RPMI7951 (cell line): ENCODE results near the gene TRIM37. TPM values are rescaled to one million over a fixed set of nuclear protein-coding genes. Genes with fewer than 3 reads are reported as not detected.
A peak's percentile ranks its signal among the peaks of the same experiment; 100 is the strongest.
"Not testable (repeated sequence)": the region's sequence is repeated elsewhere in the genome, so short reads cannot be mapped to it uniquely, and the experiment has no call there.

Source experiments
- DNase-seq: peaks from one replicate; pipeline ENCODE4 v3.0.0-alpha.2; 2012; ENCODE audit warnings: low read depth
- total RNA-seq: library from RNA; depleted of rRNA; stranded (reverse); fragments of >200 nt; shearing (Covaris generic); gene quantifications from 2 replicates; pipeline ENCODE4 v1.2.3, GENCODE V29; 2014; rRNA removed

TRIM37 gene
- total RNA-seq = 20.8 and 22.9 TPM in 2 replicates

- peak; percentile 95 for DNase-seq
These were observed at the start of gene TRIM37 for GRCh38 chr17:59106463-59107305. TRIM37 (minus strand) TSS chr17:59106880; CDS start chr17:59106461, 419 bp downstream.

GRCh38 chr17:59155439-59156177 lies 48.9 kb upstream of the TRIM37 start, which contains the start of gene PRR11:
PRR11 (plus strand) TSS chr17:59155746; CDS start chr17:59169753, 14,007 bp downstream.
- DNase-seq = peak; percentile 100

GRCh38 chr17:59154721-59155438 lies 48.2 kb upstream of the TRIM37 start, which contains the start of gene SKA2:
SKA2 (minus strand) TSS chr17:59155186; CDS start chr17:59155163, 23 bp downstream.
- no peak for DNase-seq

GRCh38 chr17:59154292-59154720 lies 47.6 kb upstream of the TRIM37 start:
- DNase-seq = peak; percentile 60

GRCh38 chr17:59152925-59153324 lies 46.2 kb upstream of the TRIM37 start:
- no peak for DNase-seq

GRCh38 chr17:59151591-59151990 lies 44.9 kb upstream of the TRIM37 start:
- DNase-seq = no peak

GRCh38 chr17:59151006-59151405 lies 44.3 kb upstream of the TRIM37 start:
- no peak for DNase-seq

- no peak for DNase-seq
These were observed 43.3 kb upstream of the TRIM37 start for GRCh38 chr17:59149841-59150511.

- DNase-seq = peak; percentile 21
These were observed 42.4 kb upstream of the TRIM37 start for GRCh38 chr17:59149051-59149450.

- no peak for DNase-seq
These were observed 39.0 kb upstream of the TRIM37 start for GRCh38 chr17:59145571-59146096.

GRCh38 chr17:59141860-59142259 lies 35.2 kb upstream of the TRIM37 start:
- DNase-seq = no peak

GRCh38 chr17:59139939-59140338 lies 33.3 kb upstream of the TRIM37 start:
- DNase-seq = no peak

GRCh38 chr17:59138339-59138738 lies 31.7 kb upstream of the TRIM37 start:
- DNase-seq = not testable (repeated sequence)

- DNase-seq = no peak
These were observed 24.5 kb upstream of the TRIM37 start for GRCh38 chr17:59131131-59131530.

GRCh38 chr17:59129814-59130213 lies 23.1 kb upstream of the TRIM37 start:
- no peak for DNase-seq

GRCh38 chr17:59126809-59127417 lies 20.2 kb upstream of the TRIM37 start:
- no peak for DNase-seq

GRCh38 chr17:59124665-59125064 lies 18.0 kb upstream of the TRIM37 start:
- no peak for DNase-seq

GRCh38 chr17:59121901-59122480 lies 15.3 kb upstream of the TRIM37 start:
- no peak for DNase-seq

GRCh38 chr17:59115474-59115873 lies 8.8 kb upstream of the TRIM37 start:
- no peak for DNase-seq

- DNase-seq = no peak
These were observed 4.9 kb upstream of the TRIM37 start for GRCh38 chr17:59111539-59111938.
